ENCODE data around the gene FRK. TPM values are rescaled to one million over a fixed set of nuclear protein-coding genes. Genes with fewer than 3 reads are reported as not detected.

Gene FRK
- 0.15 and 0.17 TPM in 2 replicates for total RNA-seq

GRCh38 chr6:116060572-116061283, at the start of gene FRK:
FRK (minus strand) TSS chr6:116060891; CDS start chr6:116060311, 580 bp downstream.

GRCh38 chr6:116100419-116101301, 40.0 kb upstream of the FRK start, which contains the start of gene NT5DC1:
NT5DC1 (plus strand) TSS chr6:116100853; CDS start chr6:116100931, 78 bp downstream.

Other genes with a start within 250 kb of the FRK start
- 13.7 and 16.8 TPM in 2 replicates for gene NT5DC1, start 40.0 kb upstream of the FRK start, total RNA-seq
- gene COL10A1, start 65.2 kb upstream of the FRK start, total RNA-seq = under 0.01 and 0.17 TPM in 2 replicates
- gene TSPYL4, start 193.2 kb upstream of the FRK start, total RNA-seq = 8.6 and 10.3 TPM in 2 replicates
- 45.3 and 53.6 TPM in 2 replicates for gene TSPYL1, start 219.0 kb upstream of the FRK start, total RNA-seq